Testis (tissue), 2 donors: ENCODE results near the gene C19orf85.

Experiments
- POLR2A ChIP-seq: fragments of 450-650 bp; IDR thresholded peaks from one replicate; pipeline ENCODE4 v1.6.1; 2017; ENCODE audit warnings: antibody characterized with exemption, mild to moderate bottlenecking, moderate library complexity
- TF ChIP-seq, protein P1 (sequence below), 3 experiments: fragments of 450-650 bp in 2 of 3; fragments of 200-600 bp in 1 of 3; sonication (generic) in 1 of 3; IDR thresholded peaks; one replicate each; pipeline ENCODE4 v1.5.1; 2016 to 2019; ENCODE audit warnings: antibody characterized with exemption in 3 of 3, mild to moderate bottlenecking in 2 of 3, moderate library complexity in 1 of 3

DNA sequence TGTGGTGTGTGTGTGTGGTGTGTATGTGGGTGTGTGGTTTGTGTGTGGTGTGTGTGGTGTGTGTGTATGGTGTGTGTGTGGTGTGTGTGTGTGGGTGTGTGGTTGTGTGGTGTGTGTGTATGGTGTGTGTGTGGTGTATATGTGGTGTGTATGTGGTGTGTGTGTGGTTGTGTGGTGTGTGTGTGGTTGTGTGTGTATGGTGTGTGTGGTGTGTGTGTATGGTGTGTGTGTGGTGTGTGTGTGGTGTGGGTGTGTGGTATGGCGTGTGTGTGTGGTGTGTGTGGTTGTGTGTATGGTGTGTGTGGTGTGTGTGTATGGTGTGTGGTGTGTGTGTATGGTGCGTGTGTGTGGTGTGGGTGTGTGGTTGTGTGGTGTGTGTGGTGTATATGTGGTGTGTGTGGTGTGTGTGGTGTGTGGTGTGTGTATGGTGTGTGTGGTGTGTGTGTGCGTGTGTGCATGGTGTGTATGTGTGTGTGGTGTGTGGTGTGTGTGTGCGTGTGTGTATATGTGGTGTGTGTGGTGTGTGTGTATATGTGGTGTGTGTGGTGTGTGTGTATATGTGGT, 30.1 kb downstream of the C19orf85 start:
- TF ChIP-seq, protein P1, sequence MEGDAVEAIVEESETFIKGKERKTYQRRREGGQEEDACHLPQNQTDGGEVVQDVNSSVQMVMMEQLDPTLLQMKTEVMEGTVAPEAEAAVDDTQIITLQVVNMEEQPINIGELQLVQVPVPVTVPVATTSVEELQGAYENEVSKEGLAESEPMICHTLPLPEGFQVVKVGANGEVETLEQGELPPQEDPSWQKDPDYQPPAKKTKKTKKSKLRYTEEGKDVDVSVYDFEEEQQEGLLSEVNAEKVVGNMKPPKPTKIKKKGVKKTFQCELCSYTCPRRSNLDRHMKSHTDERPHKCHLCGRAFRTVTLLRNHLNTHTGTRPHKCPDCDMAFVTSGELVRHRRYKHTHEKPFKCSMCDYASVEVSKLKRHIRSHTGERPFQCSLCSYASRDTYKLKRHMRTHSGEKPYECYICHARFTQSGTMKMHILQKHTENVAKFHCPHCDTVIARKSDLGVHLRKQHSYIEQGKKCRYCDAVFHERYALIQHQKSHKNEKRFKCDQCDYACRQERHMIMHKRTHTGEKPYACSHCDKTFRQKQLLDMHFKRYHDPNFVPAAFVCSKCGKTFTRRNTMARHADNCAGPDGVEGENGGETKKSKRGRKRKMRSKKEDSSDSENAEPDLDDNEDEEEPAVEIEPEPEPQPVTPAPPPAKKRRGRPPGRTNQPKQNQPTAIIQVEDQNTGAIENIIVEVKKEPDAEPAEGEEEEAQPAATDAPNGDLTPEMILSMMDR (IDR thresholded peaks at IDR 0.05), result no peak
- TF ChIP-seq POLR2A, result no peak
